HCT116 (cell line): ENCODE measurements around the gene TTC16. TPM values are rescaled to one million over a fixed set of nuclear protein-coding genes. Genes with fewer than 3 reads are reported as not detected.

Experiments
- ATAC-seq: fragments of 200-7000 bp; cut with Tn5 transposase; 2 replicates; pipeline ENCODE4 v1.9.1; 2020; ENCODE audit warnings: mild to moderate bottlenecking, moderate library complexity
- BruUV-seq: library from RNA; stranded (reverse); fragments of 400-500 nt; replicated peaks from 2 replicates; lab custom pipeline; 2021; lab: Mats Ljungman, UMichigan
- CTCF ChIA-PET: fragments of 300-600 bp; sonication (Branson Sonifier 250); formaldehyde crosslinking; loops from one replicate; lab custom pipeline; 2021; ENCODE audit warnings: antibody characterized with exemption; lab: Charles Lee
- POLR2A ChIA-PET: fragments of 300-600, 350-600 bp; sonication (Branson Sonifier 250); formaldehyde crosslinking; loops from one replicate; lab custom pipeline; 2021; ENCODE audit warnings: antibody characterized with exemption; lab: Charles Lee
- RAD21 ChIA-PET, 2 experiments: fragments of 300-600 bp; sonication (Branson Sonifier 250); formaldehyde crosslinking; loops; one replicate each; lab custom pipeline; 2023; ENCODE audit warnings: low total read pairs in 2 of 2; ENCODE audit not compliant: uncharacterized antibody in 2 of 2, unreplicated experiment in 2 of 2, low non-redundant PET in 1 of 2; lab: Charles Lee
- DNase-seq: peaks from one replicate; pipeline ENCODE4 v3.0.0-alpha.2; 2010; ENCODE audit warnings: low read depth, low spot score
- H2AFZ ChIP-seq: fragments of 200-600 bp; shearing (Covaris generic), sonication (generic); 2 replicates; pipeline ENCODE4 v1.6.1; 2017; ENCODE audit warnings: low read depth, mixed run types, mixed read lengths, antibody characterized with exemption, low read length; ENCODE audit not compliant: poor library complexity, severe bottlenecking
- H3K27ac ChIP-seq: 2 replicates; pipeline ENCODE4 v1.5.1; 2012; ENCODE audit warnings: low read depth, low read length
- H3K27me3 ChIP-seq: fragments of 200-600 bp; sonication (generic); 2 replicates; pipeline ENCODE4 v1.6.1; 2016; ENCODE audit warnings: mixed run types, low read length, mixed read lengths; ENCODE audit not compliant: insufficient read depth
- H3K36me3 ChIP-seq, 2 experiments: fragments of 200-500 bp in 1 of 2; fragments of 200-600 bp in 1 of 2; sonication (Bioruptor generic) in 1 of 2; sonication (generic) in 1 of 2; 2 replicates each; pipeline versions ENCODE4 v1.5.1 to v1.6.1; 2014 to 2016; ENCODE audit warnings: low read length in 2 of 2, inconsistent platforms in 1 of 2, mixed read lengths in 1 of 2, mixed run types in 1 of 2; ENCODE audit not compliant: insufficient read depth in 2 of 2, control insufficient read depth in 1 of 2
- H3K4me1 ChIP-seq, 2 experiments: fragments of 200-600 bp in 1 of 2; sonication (generic) in 1 of 2; 2 replicates each; pipeline versions ENCODE4 v1.5.1 to v1.6.1; 2012 to 2017; ENCODE audit warnings: low read length in 2 of 2, inconsistent platforms in 1 of 2, mild to moderate bottlenecking in 1 of 2, mixed read lengths in 1 of 2, mixed run types in 1 of 2, moderate library complexity in 1 of 2; ENCODE audit not compliant: insufficient read depth in 2 of 2, control insufficient read depth in 1 of 2
- H3K4me2 ChIP-seq: fragments of 200-600 bp; sonication (generic); 2 replicates; pipeline ENCODE4 v1.6.1; 2017; ENCODE audit warnings: mixed run types, low read length, mixed read lengths
- H3K4me3 ChIP-seq, 2 experiments: fragments of 200-600 bp in 1 of 2; sonication (generic) in 1 of 2; replicated peaks in 1 of 2; 2 replicates each; pipeline ENCODE4 v1.5.1; 2011 to 2016; ENCODE audit warnings: low read length in 2 of 2, control low read depth in 1 of 2, low read depth in 1 of 2, mild to moderate bottlenecking in 1 of 2, mixed read lengths in 1 of 2, mixed run types in 1 of 2
- H3K79me2 ChIP-seq: fragments of 200-600 bp; sonication (generic); 2 replicates; pipeline ENCODE4 v1.6.1; 2017; ENCODE audit warnings: mild to moderate bottlenecking, mixed run types, low read length, moderate library complexity, mixed read lengths; ENCODE audit not compliant: insufficient read depth
- H3K9ac ChIP-seq: fragments of 200-600 bp; sonication (generic); 2 replicates; pipeline ENCODE4 v1.6.1; 2016; ENCODE audit warnings: low read length, mixed read lengths
- H3K9me2 ChIP-seq: fragments of 200-600 bp; sonication (generic), shearing (Covaris generic); 2 replicates; pipeline ENCODE4 v1.6.1; 2017; ENCODE audit warnings: mixed run types, mild to moderate bottlenecking, moderate library complexity; ENCODE audit not compliant: insufficient read depth
- H3K9me3 ChIP-seq, 2 experiments: fragments of 200-500 bp in 1 of 2; fragments of 200-600 bp in 1 of 2; sonication (Bioruptor generic) in 1 of 2; sonication (generic) in 1 of 2; 2 replicates each; pipeline ENCODE4 v1.6.1; 2014 to 2017; ENCODE audit warnings: low read length in 2 of 2, mixed read lengths in 2 of 2, inconsistent platforms in 1 of 2, low read depth in 1 of 2, mild to moderate bottlenecking in 1 of 2, mixed run types in 1 of 2, moderate library complexity in 1 of 2; ENCODE audit not compliant: control insufficient read depth in 1 of 2, insufficient read depth in 1 of 2
- H4K20me1 ChIP-seq: fragments of 200-600 bp; sonication (generic), shearing (Covaris generic); 2 replicates; pipeline ENCODE4 v1.6.1; 2017; ENCODE audit warnings: mixed run types, mild to moderate bottlenecking, moderate library complexity; ENCODE audit not compliant: insufficient read depth
- CTCF ChIP-seq, 3 experiments: fragments of 200-600 bp in 1 of 3; sonication (generic) in 1 of 3; IDR thresholded peaks in 2 of 3; conservative IDR thresholded peaks in 1 of 3; 2 replicates each; pipeline ENCODE4 v1.5.1; 2012 to 2017; ENCODE audit warnings: low read depth in 2 of 3, low read length in 2 of 3, antibody characterized with exemption in 1 of 3, borderline replicate concordance in 1 of 3, control low read depth in 1 of 3, mild to moderate bottlenecking in 1 of 3, mixed read lengths in 1 of 3, mixed run types in 1 of 3, moderate library complexity in 1 of 3; ENCODE audit not compliant: insufficient read depth in 1 of 3
- ELF1 ChIP-seq: IDR thresholded peaks from 2 replicates; pipeline ENCODE4 v1.6.1; 2012; ENCODE audit warnings: low read depth, borderline replicate concordance
- FOSL1 ChIP-seq: IDR thresholded peaks from 2 replicates; pipeline ENCODE4 v1.6.1; 2012; ENCODE audit warnings: low read depth
- POLR2AphosphoS5 ChIP-seq: IDR thresholded peaks from 2 replicates; pipeline ENCODE4 v1.6.1; 2011; ENCODE audit warnings: mild to moderate bottlenecking, low read depth, low read length, moderate library complexity
- SP1 ChIP-seq: IDR thresholded peaks from 2 replicates; pipeline ENCODE4 v1.6.1; 2012; ENCODE audit warnings: low read depth
- SRF ChIP-seq: IDR thresholded peaks from 2 replicates; pipeline ENCODE4 v1.6.1; 2012; ENCODE audit warnings: low read depth
- intact Hi-C: fragments of 100-400 bp; cut with micrococcal nuclease; formaldehyde crosslinking; loops from 2 replicates; pipeline ENCODE4 v1.10.0; 2022
- total RNA-seq: library from RNA; stranded (reverse); gene quantifications from one replicate; pipeline ENCODE4 v1.2.1, GENCODE V29; 2021; ENCODE audit not compliant: unreplicated experiment

Gene TTC16
- total RNA-seq, 1 experiment from 2014 or later: not detected

DNA sequence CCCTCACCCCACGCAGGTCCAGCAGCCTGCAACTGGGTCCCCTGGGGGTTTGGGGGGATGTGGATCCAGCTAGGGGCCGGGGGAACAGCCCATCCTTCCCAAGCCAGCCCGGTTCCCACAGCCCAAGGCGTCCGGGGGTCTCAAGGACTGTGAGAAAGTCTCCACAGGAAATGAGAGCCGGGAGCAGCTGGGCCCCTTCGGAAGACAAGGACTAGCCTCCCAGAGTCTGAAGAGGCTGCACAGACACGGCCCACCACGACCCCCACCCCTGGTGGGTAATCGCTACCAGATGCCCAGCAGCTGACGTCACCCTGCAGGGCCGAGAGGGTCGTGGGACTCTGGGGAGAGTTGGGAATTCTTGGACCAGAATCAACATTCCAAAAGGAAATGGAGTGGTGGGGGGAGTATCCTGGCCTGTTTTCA is 52.0 kb downstream of the TTC16 start (continued):
- TF ChIP-seq POLR2AphosphoS5 (no peak), FOSL1 (no peak), CTCF (IDR thresholded peaks at IDR 0.05 in 2 of 3, conservative IDR thresholded peaks at IDR 0.05 in 1 of 3; ENCODE audit: borderline replicate concordance in 1 of 3, insufficient read depth in 1 of 3, low read depth in 2 of 3, low read length in 2 of 3) (no peak), SP1 (no peak), SRF (no peak), ELF1 (no peak)

- Histone ChIP-seq H3K9ac (no peak overlapping the region), H3K27me3 (no peaks in the 10 kb centered on the region)
- BruUV-seq: no TSS peak
Measured at GRCh38 chr9:127768698-127769097, 52.8 kb downstream of the TTC16 start.

More at GRCh38 chr9:127768698-127769097, 52.8 kb downstream of the TTC16 start:
- CTCF ChIA-PET: no interaction called here
- no peak overlapping the region for H3K27ac ChIP-seq
- no peaks in the 10 kb centered on the region for H3K9me2 ChIP-seq
- RAD21 ChIA-PET: no interaction called here
- no peak overlapping the region for H3K4me3 ChIP-seq
- no peak for TF ChIP-seq SP1
- no peak for TF ChIP-seq CTCF (IDR thresholded peaks at IDR 0.05 in 2 of 3, conservative IDR thresholded peaks at IDR 0.05 in 1 of 3; ENCODE audit: borderline replicate concordance in 1 of 3, insufficient read depth in 1 of 3, low read depth in 2 of 3, low read length in 2 of 3)
- TF ChIP-seq, all 23 proteins: peak for 0
- H3K36me3 ChIP-seq: no peaks in the 10 kb centered on the region
- intact Hi-C loops: no loop called here
- no peak for ATAC-seq
- no peaks in the 10 kb centered on the region for H3K79me2 ChIP-seq
- no peak for DNase-seq
- no peak overlapping the region for H3K4me2 ChIP-seq
- H4K20me1 ChIP-seq: no peaks in the 10 kb centered on the region
- H2AFZ ChIP-seq: no peak overlapping the region
- peaks cover 13 to 21% of the 10 kb centered on the region in 2 experiments for H3K4me1 ChIP-seq
- POLR2A ChIA-PET: no interaction called here
- H3K9me3 ChIP-seq: no peaks in the 10 kb centered on the region
